NCI-H2029 treated with DMSO at 0.1 percent for 48 hours (cell line): Measurements from ENCODE around the gene YBX1.
"Not testable (repeated sequence)": the region's sequence is repeated elsewhere in the genome, so short reads cannot be mapped to it uniquely, and the experiment has no call there.

Source experiments
- DNase-seq: peaks from one replicate; lab custom pipeline; 2025; lab: John Stamatoyannopoulos, UW

The YBX1 gene

DNA sequence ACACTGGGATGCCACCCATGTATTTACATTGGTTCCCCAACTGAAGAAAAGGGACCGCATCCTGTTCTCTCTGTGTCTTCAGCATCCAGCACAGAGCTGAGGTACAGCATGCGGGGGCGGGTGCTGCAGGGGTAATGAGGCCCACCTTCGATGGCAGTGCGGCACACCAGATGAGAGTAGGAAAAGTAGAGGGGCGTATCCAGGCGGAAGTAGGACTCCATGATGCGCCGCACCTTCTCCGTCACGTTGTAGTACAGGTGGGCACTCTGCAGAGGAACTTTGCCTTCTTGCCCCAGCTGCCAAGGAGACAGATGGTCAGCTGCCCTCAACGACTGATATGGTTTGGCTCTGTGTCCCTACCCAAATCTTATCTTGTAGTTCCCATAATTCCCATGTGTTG lies 67.8 kb downstream of the YBX1 start:
- no peak for DNase-seq

DNA sequence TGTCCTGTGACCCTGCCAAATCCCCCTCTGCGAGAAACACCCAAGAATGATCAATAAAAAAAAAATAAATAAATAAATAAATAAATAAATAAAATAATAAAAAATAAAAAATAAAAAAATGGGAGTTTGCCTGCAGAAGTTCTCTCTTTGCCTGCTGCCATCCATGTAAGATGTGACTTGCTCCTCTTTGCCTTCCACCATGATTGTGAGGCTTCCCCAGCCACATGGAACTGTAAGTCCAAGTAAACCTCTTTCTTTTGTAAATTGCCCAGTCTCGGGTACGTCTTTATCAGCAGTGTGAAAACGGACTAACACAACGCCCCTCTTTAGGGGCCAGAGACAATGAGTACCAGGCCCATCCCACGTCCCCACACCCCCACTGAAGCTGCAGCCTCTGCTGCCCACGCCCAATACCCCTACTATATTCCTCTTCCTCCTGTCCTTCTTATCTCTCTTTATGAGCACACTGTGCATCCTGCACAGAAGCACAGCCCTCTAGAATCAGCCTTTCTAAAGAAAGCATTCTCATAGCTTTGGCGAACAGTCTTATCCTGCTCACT lies 69.4 kb downstream of the YBX1 start:
- not testable (repeated sequence) for DNase-seq

DNA sequence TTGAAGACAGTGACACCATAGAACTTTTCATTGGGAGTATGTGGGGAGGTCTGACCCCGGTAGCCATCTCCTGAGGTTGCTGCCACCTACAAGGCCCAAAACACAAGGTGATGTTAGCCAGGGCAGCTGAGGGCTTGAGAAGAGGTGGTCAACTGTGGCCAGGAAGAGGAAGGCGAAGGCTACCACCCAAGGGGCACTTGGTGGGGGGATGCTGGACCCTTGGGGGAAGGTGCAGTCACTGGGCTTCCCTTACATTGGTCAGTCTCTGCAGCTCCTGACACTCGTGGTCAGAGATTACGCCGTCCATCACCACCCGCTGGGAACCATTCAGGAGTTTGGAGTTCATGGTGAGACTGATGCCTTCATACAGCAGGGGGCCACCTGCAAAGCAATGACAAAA lies 70.1 kb downstream of the YBX1 start:
- DNase-seq: no peak

GRCh38 chr1:42753070-42753469 lies 70.9 kb downstream of the YBX1 start:
- no peak for DNase-seq
